DND-41 (cell line): Measurements from ENCODE around the gene HOXD9.

Experiments used
- CTCF ChIP-seq: IDR thresholded peaks from 2 replicates; pipeline ENCODE4 v1.5.1; 2012; ENCODE audit warnings: borderline replicate concordance, low read length, moderate library complexity, mild to moderate bottlenecking; ENCODE audit not compliant: poor library complexity, severe bottlenecking; ENCODE audit errors: extremely low read depth
- EZH2 ChIP-seq: IDR thresholded peaks from 3 replicates; pipeline ENCODE4 v1.6.1; 2012; ENCODE audit warnings: borderline replicate concordance, low read depth, mild to moderate bottlenecking, moderate library complexity, low read length, inconsistent platforms; ENCODE audit not compliant: severe bottlenecking

- TF ChIP-seq CTCF = no peak
- TF ChIP-seq EZH2 = no peak
Measured at GRCh38 chr2:176169711-176170110, 47.2 kb downstream of the HOXD9 start.
